Measurements from ENCODE around the gene CFAP300.

Gene CFAP300

GRCh38 chr11:102046841-102047240, 396 bp upstream of the CFAP300 start:
- DNase-seq: no peak
- Mint-ChIP-seq H3K4me1 (peaks cover 6 to 12% of the 10 kb centered on the region in 2 donors), H3K27me3 (peaks cover 29 to 46% of the 10 kb centered on the region in 2 donors), H3K27ac (no peak overlapping the region), H3K36me3 (peaks cover 3 to 4% of the 10 kb centered on the region in 2 donors), H3K9me3 (peaks cover 0 to 5% of the 10 kb centered on the region in 2 donors), H3K4me3 (peak overlapping the region; percentile 77 to 79)
- ATAC-seq (replicated peaks): no peak

- Mint-ChIP-seq H3K27me3 (peaks cover 31 to 43% of the 10 kb centered on the region in 2 donors), H3K27ac (no peak overlapping the region), H3K4me3 (no peak overlapping the region), H3K9me3 (peaks cover 0 to 5% of the 10 kb centered on the region in 2 donors), H3K4me1 (peaks cover 6 to 12% of the 10 kb centered on the region in 2 donors), H3K36me3 (peaks cover 3 to 4% of the 10 kb centered on the region in 2 donors)
- ATAC-seq (replicated peaks) (no peak), DNase-seq (no peak)
These were observed 3.8 kb downstream of the CFAP300 start for GRCh38 chr11:102050927-102051575.

DNA sequence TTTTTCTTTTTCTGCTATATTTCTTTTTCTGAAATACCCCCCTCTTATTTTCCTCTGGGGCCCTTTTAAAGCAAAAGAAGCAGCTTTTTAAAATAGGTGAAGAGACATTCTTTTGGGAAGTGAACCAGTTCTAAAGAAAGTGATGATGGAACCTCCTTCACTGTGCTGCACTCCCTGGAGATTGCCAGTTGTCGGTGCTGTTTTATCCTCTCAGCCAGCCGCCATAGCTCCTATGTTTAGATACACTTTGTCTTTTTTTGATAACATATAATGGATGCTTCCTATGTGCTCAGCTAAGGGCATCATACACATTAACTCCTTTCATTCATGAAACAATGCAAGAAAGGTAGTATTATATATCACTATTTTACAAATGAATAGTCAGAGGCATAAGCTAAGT, 14.0 kb downstream of the CFAP300 start:
- no peak overlapping the region for H3K27ac Mint-ChIP-seq
- DNase-seq (no peak), ATAC-seq (replicated peaks) (no peak)
- no peaks in the 10 kb centered on the region for H3K4me1 Mint-ChIP-seq
- H3K4me3 Mint-ChIP-seq: no peak overlapping the region
- no peaks in the 10 kb centered on the region for H3K36me3 Mint-ChIP-seq
- no peaks in the 10 kb centered on the region for H3K9me3 Mint-ChIP-seq
- H3K27me3 Mint-ChIP-seq: peaks cover 9 to 15% of the 10 kb centered on the region in 2 donors

DNA sequence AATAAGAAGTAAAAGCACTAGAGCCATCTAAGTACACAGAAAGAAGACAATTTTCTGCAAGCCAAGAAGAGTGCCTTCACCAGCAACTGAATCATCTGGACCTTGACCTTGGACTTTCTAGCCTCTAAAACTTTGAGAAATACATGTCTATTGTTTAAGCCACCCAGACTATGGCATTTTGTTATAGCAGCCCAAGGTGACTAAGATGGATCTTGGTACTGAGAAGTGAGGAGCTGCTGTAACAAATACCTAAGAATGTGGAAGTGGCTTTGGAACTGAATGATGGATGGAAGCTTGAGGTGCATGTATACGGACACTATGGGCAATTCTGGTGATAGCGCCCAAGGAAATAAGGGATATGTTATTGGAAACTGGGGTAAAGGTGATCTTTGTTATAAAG, 14.9 kb downstream of the CFAP300 start:
- H3K27ac Mint-ChIP-seq: no peak overlapping the region
- H3K9me3 Mint-ChIP-seq: no peaks in the 10 kb centered on the region
- H3K4me3 Mint-ChIP-seq: no peak overlapping the region
- DNase-seq (no peak), ATAC-seq (replicated peaks) (no peak)
- no peaks in the 10 kb centered on the region for H3K36me3 Mint-ChIP-seq
- peaks cover 9 to 15% of the 10 kb centered on the region in 2 donors for H3K27me3 Mint-ChIP-seq
- H3K4me1 Mint-ChIP-seq: no peaks in the 10 kb centered on the region

- DNase-seq (no peak), ATAC-seq (replicated peaks) (no peak)
- Mint-ChIP-seq H3K4me1 (no peaks in the 10 kb centered on the region), H3K9me3 (no peaks in the 10 kb centered on the region), H3K4me3 (no peak overlapping the region), H3K27me3 (peaks cover 9 to 11% of the 10 kb centered on the region in 2 donors), H3K27ac (no peak overlapping the region), H3K36me3 (no peaks in the 10 kb centered on the region)
These were observed 17.1 kb downstream of the CFAP300 start for GRCh38 chr11:102064316-102064715.

DNA sequence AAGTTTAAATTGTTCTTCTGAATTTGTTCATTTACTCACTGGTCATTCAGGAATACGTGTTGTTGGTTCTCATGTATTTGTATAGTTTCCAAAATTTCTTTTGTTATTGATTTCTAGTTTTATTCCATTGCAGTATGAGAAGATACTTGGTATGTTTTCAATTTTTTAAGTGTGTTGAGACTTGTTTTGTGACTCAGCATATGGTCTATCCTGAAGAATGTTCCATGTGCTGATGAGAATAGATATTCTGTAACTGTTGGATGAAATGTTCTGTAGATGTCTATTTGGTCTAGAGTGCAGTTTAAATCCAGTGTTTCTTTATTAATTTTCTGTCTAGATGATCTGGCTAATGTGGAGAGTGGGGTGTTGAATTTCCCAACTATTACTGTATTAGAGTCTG, 23.5 kb downstream of the CFAP300 start:
- DNase-seq: no peak
- peaks cover 21 to 23% of the 10 kb centered on the region in 2 donors for H3K9me3 Mint-ChIP-seq
- ATAC-seq (replicated peaks): no peak
- no peak overlapping the region for H3K27ac Mint-ChIP-seq
- no peak overlapping the region for H3K4me3 Mint-ChIP-seq
- H3K4me1 Mint-ChIP-seq: no peaks in the 10 kb centered on the region
- no peaks in the 10 kb centered on the region for H3K27me3 Mint-ChIP-seq
- no peaks in the 10 kb centered on the region for H3K36me3 Mint-ChIP-seq

- no peaks in the 10 kb centered on the region for H3K36me3 Mint-ChIP-seq
- H3K9me3 Mint-ChIP-seq: peaks cover 21 to 23% of the 10 kb centered on the region in 2 donors
- ATAC-seq (replicated peaks): no peak
- peaks cover 0 to 6% of the 10 kb centered on the region in 2 donors for H3K27me3 Mint-ChIP-seq
- H3K27ac Mint-ChIP-seq: no peak overlapping the region
- no peak for DNase-seq
- no peaks in the 10 kb centered on the region for H3K4me1 Mint-ChIP-seq
- no peak overlapping the region for H3K4me3 Mint-ChIP-seq
These were observed 24.5 kb downstream of the CFAP300 start for GRCh38 chr11:102071497-102072472.

- ATAC-seq (replicated peaks) (no peak), DNase-seq (no peak)
- no peak overlapping the region for H3K4me3 Mint-ChIP-seq
- no peaks in the 10 kb centered on the region for H3K4me1 Mint-ChIP-seq
- H3K27me3 Mint-ChIP-seq: peaks cover 0 to 6% of the 10 kb centered on the region in 2 donors
- H3K9me3 Mint-ChIP-seq: peaks cover 21 to 23% of the 10 kb centered on the region in 2 donors
- no peak overlapping the region for H3K27ac Mint-ChIP-seq
- no peaks in the 10 kb centered on the region for H3K36me3 Mint-ChIP-seq
These were observed 26.0 kb downstream of the CFAP300 start for GRCh38 chr11:102073253-102073652.

DNA sequence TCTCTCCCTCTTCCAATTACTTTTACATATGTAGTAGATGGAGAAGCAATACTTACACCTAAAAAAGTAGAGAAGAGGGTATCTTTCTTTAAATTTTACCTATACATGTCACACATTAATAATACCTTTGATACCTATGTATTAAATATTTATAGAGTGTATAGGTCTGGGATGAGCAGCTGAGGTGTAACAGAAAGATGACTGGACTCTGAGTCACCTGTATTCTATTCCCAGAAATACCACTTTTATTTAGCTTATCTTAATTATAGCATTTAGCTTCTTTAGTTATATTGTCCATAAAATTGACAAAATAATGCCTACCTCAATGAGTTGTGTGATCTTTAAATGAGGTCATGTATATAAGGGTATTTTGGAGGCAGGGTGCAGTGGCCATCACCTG, 32.4 kb downstream of the CFAP300 start:
- DNase-seq (no peak), ATAC-seq (replicated peaks) (no peak)
- Mint-ChIP-seq H3K27me3 (peaks cover 5 to 6% of the 10 kb centered on the region in 2 donors), H3K27ac (no peak overlapping the region), H3K4me1 (no peaks in the 10 kb centered on the region), H3K4me3 (no peak overlapping the region), H3K9me3 (no peaks in the 10 kb centered on the region), H3K36me3 (no peaks in the 10 kb centered on the region)

GRCh38 chr11:102081313-102081712, 34.1 kb downstream of the CFAP300 start:
- ATAC-seq (replicated peaks) (no peak), DNase-seq (no peak)
- Mint-ChIP-seq H3K36me3 (no peaks in the 10 kb centered on the region), H3K9me3 (peaks cover 0 to 2% of the 10 kb centered on the region in 2 donors), H3K4me1 (no peaks in the 10 kb centered on the region), H3K27me3 (peaks cover under 1 to 8% of the 10 kb centered on the region in 2 donors), H3K27ac (no peak overlapping the region), H3K4me3 (no peak overlapping the region)

- Mint-ChIP-seq H3K27me3 (peaks cover 4 to 6% of the 10 kb centered on the region in 2 donors), H3K4me1 (peaks cover 0 to 11% of the 10 kb centered on the region in 2 donors), H3K27ac (no peak overlapping the region)
These were observed 38.8 kb downstream of the CFAP300 start for GRCh38 chr11:102085864-102086551.

GRCh38 chr11:102097186-102097585, 49.9 kb downstream of the CFAP300 start:
- Mint-ChIP-seq H3K9me3 (no peaks in the 10 kb centered on the region), H3K4me1 (no peaks in the 10 kb centered on the region), H3K36me3 (no peaks in the 10 kb centered on the region), H3K27me3 (peaks cover 0 to 4% of the 10 kb centered on the region in 2 donors), H3K4me3 (no peak overlapping the region), H3K27ac (no peak overlapping the region)
- DNase-seq (no peak), ATAC-seq (replicated peaks) (no peak)

More at GRCh38 chr11:102085864-102086551, 38.8 kb downstream of the CFAP300 start:
- H3K9me3 Mint-ChIP-seq: peaks cover 0 to 2% of the 10 kb centered on the region in 2 donors
- ATAC-seq (replicated peaks) (no peak), DNase-seq (no peak)
- H3K36me3 Mint-ChIP-seq: no peaks in the 10 kb centered on the region
- H3K4me3 Mint-ChIP-seq: no peak overlapping the region

- H3K27ac Mint-ChIP-seq: no peak overlapping the region
- no peak overlapping the region for H3K4me3 Mint-ChIP-seq
- peaks cover 15 to 20% of the 10 kb centered on the region in 2 donors for H3K27me3 Mint-ChIP-seq
- no peaks in the 10 kb centered on the region for H3K36me3 Mint-ChIP-seq
- H3K9me3 Mint-ChIP-seq: no peaks in the 10 kb centered on the region
- DNase-seq: no peak
- no peak for ATAC-seq (replicated peaks)
- no peaks in the 10 kb centered on the region for H3K4me1 Mint-ChIP-seq
These were observed 52.5 kb downstream of the CFAP300 start for GRCh38 chr11:102099755-102100154.

DNA sequence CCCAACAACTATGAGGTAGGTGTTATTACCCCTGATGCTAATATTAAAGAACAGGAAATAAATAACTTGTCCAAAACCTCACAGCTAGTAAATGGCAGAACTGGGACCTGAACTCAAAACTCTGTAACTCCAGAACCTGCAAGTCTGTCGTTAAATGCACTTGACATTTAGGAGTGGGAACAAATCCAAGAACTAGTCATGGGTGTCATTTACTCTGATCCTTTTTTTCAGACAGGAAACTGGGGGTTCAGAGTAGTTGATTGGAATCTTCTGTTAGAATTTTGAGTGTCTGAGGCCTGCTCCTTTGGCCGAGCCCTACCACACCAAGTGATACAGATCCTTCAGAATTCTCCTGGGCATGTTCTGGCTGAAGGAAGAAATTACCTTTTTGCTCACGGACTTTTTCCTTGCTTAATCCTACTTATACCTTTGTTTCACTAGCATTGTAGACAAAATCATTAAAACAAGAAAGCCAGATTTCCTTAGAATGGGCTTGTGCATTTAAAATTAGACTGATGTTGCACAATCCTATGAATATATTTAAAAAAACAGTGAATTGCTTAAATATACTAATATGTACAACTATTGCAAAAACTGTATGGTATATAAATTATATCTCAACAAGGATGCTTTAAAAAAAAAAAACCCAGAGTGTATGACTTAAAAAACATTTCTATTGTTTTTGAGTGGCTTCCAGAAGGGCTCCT, 61.6 kb downstream of the CFAP300 start:
- no peak overlapping the region for H3K27ac Mint-ChIP-seq
- H3K27me3 Mint-ChIP-seq: peaks cover 40 to 51% of the 10 kb centered on the region in 2 donors
- DNase-seq (no peak), ATAC-seq (replicated peaks) (no peak)
- peaks cover 5 to 18% of the 10 kb centered on the region in 2 donors for H3K4me1 Mint-ChIP-seq
- peaks cover 3 to 4% of the 10 kb centered on the region in 2 donors for H3K36me3 Mint-ChIP-seq
- no peaks in the 10 kb centered on the region for H3K9me3 Mint-ChIP-seq
- no peak overlapping the region for H3K4me3 Mint-ChIP-seq

All from stimulated activated naive B cell treated with anti-CD40 and anti-IgM and Interleukin-4, amounts not matched to agents 10 μg/mL and 1 μg/mL and 100 μg/mL, for 72 hours (primary cell).